AG10803 (cell line): ENCODE data around the gene NRG3.

ENCODE experiments used
- DNase-seq: peaks from one replicate; pipeline ENCODE4 v3.0.0; 2010; ENCODE audit warnings: low read depth
- H3K4me3 ChIP-seq: 2 replicates; pipeline ENCODE4 v1.5.1; 2011; ENCODE audit warnings: mild to moderate bottlenecking, low read length, control low read depth
- CTCF ChIP-seq: conservative IDR thresholded peaks from 2 replicates; pipeline ENCODE4 v1.5.1; 2011; ENCODE audit warnings: mild to moderate bottlenecking, low read length, control low read depth, inconsistent platforms

NRG3 gene

DNA sequence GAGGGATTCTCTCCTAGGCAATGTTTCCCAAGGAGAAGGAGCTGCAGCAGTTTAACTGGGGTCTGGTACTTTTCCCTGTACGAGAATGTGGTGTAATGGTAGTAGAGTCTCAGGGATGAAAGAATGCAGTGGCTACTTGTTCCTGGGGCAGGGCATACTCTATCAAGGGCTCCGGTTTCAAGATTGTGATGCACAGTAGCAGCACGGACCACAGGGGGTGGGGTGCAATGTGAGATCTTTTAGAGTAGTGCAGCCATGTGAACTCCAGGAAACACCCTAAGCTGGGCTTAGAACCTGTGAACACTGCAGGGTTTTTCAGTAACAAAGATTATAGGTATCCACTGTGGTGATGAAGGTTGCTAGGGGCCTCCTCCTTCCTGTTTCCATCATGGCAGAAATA, 903.9 kb downstream of the NRG3 start:
- TF ChIP-seq CTCF: no peak
- DNase-seq: no peak
- no peak overlapping the region for H3K4me3 ChIP-seq

DNA sequence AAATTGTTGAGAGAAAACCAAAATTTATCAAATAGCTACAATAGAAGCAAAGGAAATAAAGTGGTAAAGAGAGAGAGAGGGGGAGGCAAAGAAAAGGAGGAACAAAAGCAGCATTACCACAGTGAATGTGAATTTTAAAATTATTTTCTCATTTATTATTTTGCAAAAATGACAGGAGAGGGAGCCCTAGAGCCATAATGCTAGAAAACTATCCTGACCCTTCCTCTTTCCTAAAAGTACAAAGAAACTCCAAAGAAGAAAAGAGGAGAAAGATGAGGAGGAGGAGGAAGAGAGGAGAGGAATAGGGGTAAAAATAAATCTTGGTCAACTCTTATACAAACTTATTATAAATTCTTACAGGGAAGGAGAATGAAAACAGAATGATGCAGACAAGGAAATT, 921.5 kb downstream of the NRG3 start:
- TF ChIP-seq CTCF: peak; percentile 52
- peak; percentile 11 for DNase-seq

GRCh38 chr10:82801289-82801688, 926.3 kb downstream of the NRG3 start:
- no peak for TF ChIP-seq CTCF
- no peak for DNase-seq
- H3K4me3 ChIP-seq: no peak overlapping the region

More for the DNA sequence above, 921.5 kb downstream of the NRG3 start:
- no peak overlapping the region for H3K4me3 ChIP-seq

GRCh38 chr10:82811621-82812020, 936.6 kb downstream of the NRG3 start:
- DNase-seq: peak; percentile 3
- peak; percentile 49 for TF ChIP-seq CTCF
- no peak overlapping the region for H3K4me3 ChIP-seq

DNA sequence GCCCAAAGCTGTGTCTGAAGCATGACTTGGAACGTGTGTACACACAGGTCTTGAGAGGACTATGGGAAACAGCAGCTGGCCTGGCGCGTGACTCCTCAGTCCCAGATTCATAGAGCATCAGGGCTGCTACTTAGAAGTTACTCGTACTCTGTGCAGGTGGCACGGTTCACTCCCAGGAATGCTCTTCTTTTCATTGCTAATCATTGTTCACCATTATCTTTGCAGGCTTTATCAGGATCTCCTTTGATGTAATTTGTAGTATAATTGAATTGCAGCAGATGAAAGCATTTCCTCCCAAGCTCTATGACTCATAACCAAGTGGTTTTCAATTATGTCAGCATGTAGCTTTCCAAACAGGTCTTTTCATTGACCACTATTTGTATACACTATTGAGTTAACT, 938.9 kb downstream of the NRG3 start:
- no peak for TF ChIP-seq CTCF
- peak; percentile 12 for DNase-seq
- H3K4me3 ChIP-seq: no peak overlapping the region

DNA sequence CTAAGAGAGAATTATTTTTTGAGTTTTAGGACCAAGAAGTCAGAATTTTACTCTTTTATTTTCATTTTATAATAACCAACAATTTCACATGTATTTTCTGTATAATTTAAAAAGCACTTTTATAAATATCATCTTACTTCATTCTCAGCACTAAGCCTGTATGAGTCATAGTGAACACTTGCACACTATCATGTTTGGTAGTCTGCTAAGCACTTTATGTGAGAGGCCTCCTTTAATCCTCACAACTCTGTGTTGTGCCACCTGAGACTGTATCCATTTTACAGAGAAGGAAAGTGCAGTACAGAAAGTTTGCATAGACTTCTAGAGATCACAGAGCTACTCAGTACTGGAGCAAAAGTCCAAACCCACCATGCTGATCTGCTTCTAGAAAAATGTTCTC, 939.6 kb downstream of the NRG3 start:
- H3K4me3 ChIP-seq: no peak overlapping the region
- DNase-seq: peak; percentile 1
- TF ChIP-seq CTCF: no peak

GRCh38 chr10:82815680-82816079, 940.7 kb downstream of the NRG3 start:
- TF ChIP-seq CTCF: no peak
- no peak overlapping the region for H3K4me3 ChIP-seq
- no peak for DNase-seq
